BLaER1 treated with 17β-estradiol and CSF1 and Interleukin-3, amounts not matched to agents 10 nM and 100 nM (cell line): ENCODE data around the gene PCNX1.
A peak's percentile ranks its signal among the peaks of the same experiment; 100 is the strongest.
"Not testable (repeated sequence)": the region's sequence is repeated elsewhere in the genome, so short reads cannot be mapped to it uniquely, and the experiment has no call there.

Experiments
- H3K27ac ChIP-seq, 11 experiments: shearing (Covaris generic); formaldehyde crosslinking; 2 replicates each; pipeline ENCODE4 v1.8.1; 2022
- H3K27me3 ChIP-seq, 11 experiments: shearing (Covaris generic); formaldehyde crosslinking; 2 replicates each; pipeline ENCODE4 v1.8.1; 2022
- H3K36me3 ChIP-seq, 11 experiments: shearing (Covaris generic); formaldehyde crosslinking; 2 replicates each; pipeline ENCODE4 v1.8.1; 2022
- H3K4me1 ChIP-seq, 10 experiments: shearing (Covaris generic); formaldehyde crosslinking; 2 replicates each; pipeline ENCODE4 v1.8.1; 2022
- H3K4me2 ChIP-seq, 11 experiments: shearing (Covaris generic); formaldehyde crosslinking; 2 replicates each; pipeline ENCODE4 v1.8.1; 2022
- H3K4me3 ChIP-seq, 10 experiments: shearing (Covaris generic); formaldehyde crosslinking; 2 replicates each; pipeline ENCODE4 v1.8.1; 2022
- H3K9ac ChIP-seq, 11 experiments: shearing (Covaris generic); formaldehyde crosslinking; 2 replicates each; pipeline ENCODE4 v1.8.1; 2022
- H3K9me3 ChIP-seq, 11 experiments: shearing (Covaris generic); formaldehyde crosslinking; replicated peaks in 1 of 11; 2 replicates each; pipeline ENCODE4 v1.8.1; 2022
- H4K20me1 ChIP-seq, 11 experiments: shearing (Covaris generic); formaldehyde crosslinking; 2 replicates each; pipeline ENCODE4 v1.8.1; 2022
- Cebpa-rat ChIP-seq, 11 experiments: shearing (Covaris generic); IDR thresholded peaks; 2 replicates each; pipeline ENCODE4 v1.8.1; 2022

PCNX1 gene

GRCh38 chr14:71121001-71121400, 213.7 kb downstream of the PCNX1 start:
- Histone ChIP-seq H3K4me1 (peaks cover 18 to 34% (median 26%) of the 10 kb centered on the region in 10 experiments), H3K9me3 (peaks cover 0 to 28% (median 14%) of the 10 kb centered on the region in 11 experiments; a peak in 15 of 22 replicates), H3K4me2 (no peak overlapping the region), H3K4me3 (no peak overlapping the region), H3K36me3 (peaks cover 0 to 18% (median 9%) of the 10 kb centered on the region in 11 experiments; a peak in 7 of 22 replicates), H3K9ac (no peak overlapping the region), H4K20me1 (peaks cover 0 to 4% (median 0%) of the 10 kb centered on the region in 11 experiments; a peak in 1 of 22 replicates), H3K27ac (no peak overlapping the region), H3K27me3 (no peaks in the 10 kb centered on the region)
- no peak for TF ChIP-seq Cebpa-rat (IDR thresholded peaks at IDR 0.05)

- H3K27me3 ChIP-seq = no peaks in the 10 kb centered on the region
- H3K36me3 ChIP-seq = peaks cover 0 to 18% (median 9%) of the 10 kb centered on the region in 11 experiments; a peak in 7 of 22 replicates
- H3K9ac ChIP-seq = no peak overlapping the region
- H3K4me2 ChIP-seq = no peak overlapping the region
- no peak overlapping the region for H3K4me3 ChIP-seq
- peaks cover 0 to 28% (median 14%) of the 10 kb centered on the region in 11 experiments; a peak in 15 of 22 replicates for H3K9me3 ChIP-seq
- no peaks in the 10 kb centered on the region for H4K20me1 ChIP-seq
- H3K4me1 ChIP-seq = peaks cover 11 to 27% (median 19%) of the 10 kb centered on the region in 10 experiments
- no peak overlapping the region for H3K27ac ChIP-seq
- TF ChIP-seq Cebpa-rat (IDR thresholded peaks at IDR 0.05) = no peak
These were observed 214.5 kb downstream of the PCNX1 start for GRCh38 chr14:71121711-71122110.

- H3K36me3 ChIP-seq = peaks cover 0 to 15% (median 8%) of the 10 kb centered on the region in 11 experiments; a peak in 7 of 22 replicates
- no peak for TF ChIP-seq Cebpa-rat (IDR thresholded peaks at IDR 0.05)
- no peaks in the 10 kb centered on the region for H3K27me3 ChIP-seq
- no peak overlapping the region for H3K9ac ChIP-seq
- H4K20me1 ChIP-seq = no peaks in the 10 kb centered on the region
- no peak overlapping the region for H3K4me2 ChIP-seq
- no peak overlapping the region for H3K27ac ChIP-seq
- peaks cover 0 to 28% (median 14%) of the 10 kb centered on the region in 11 experiments; a peak in 15 of 22 replicates for H3K9me3 ChIP-seq
- H3K4me1 ChIP-seq = peaks cover 0 to 14% (median 8%) of the 10 kb centered on the region in 10 experiments; a peak in 16 of 20 replicates
- H3K4me3 ChIP-seq = no peak overlapping the region
These were observed 215.8 kb downstream of the PCNX1 start for GRCh38 chr14:71122866-71123565.

GRCh38 chr14:71123579-71124135, 216.4 kb downstream of the PCNX1 start:
- Histone ChIP-seq H3K27ac (no peak overlapping the region), H3K27me3 (no peaks in the 10 kb centered on the region), H3K4me2 (no peak overlapping the region), H3K9ac (no peak overlapping the region), H3K4me1 (peaks cover 0 to 9% (median 5%) of the 10 kb centered on the region in 10 experiments; a peak in 9 of 20 replicates), H3K9me3 (peaks cover 0 to 23% (median 14%) of the 10 kb centered on the region in 11 experiments; a peak in 15 of 22 replicates), H3K36me3 (peaks cover 0 to 9% (median 2%) of the 10 kb centered on the region in 11 experiments; a peak in 7 of 22 replicates), H4K20me1 (no peaks in the 10 kb centered on the region), H3K4me3 (no peak overlapping the region)
- no peak for TF ChIP-seq Cebpa-rat (IDR thresholded peaks at IDR 0.05)

GRCh38 chr14:71129716-71130490, 222.6 kb downstream of the PCNX1 start:
- H3K36me3 ChIP-seq, H3K4me3 ChIP-seq, H3K27me3 ChIP-seq, H4K20me1 ChIP-seq, H3K9ac ChIP-seq: not testable (repeated sequence)
- Histone ChIP-seq H3K4me1 (peaks cover 0 to 18% (median 6%) of the 10 kb centered on the region in 10 experiments; a peak in 10 of 20 replicates), H3K9me3 (peaks cover 0 to 12% (median 4%) of the 10 kb centered on the region in 11 experiments; a peak in 13 of 22 replicates), H3K4me2 (peak overlapping the region in 5 of 11 experiments; percentile 51 to 59 (median 55); a peak in 10 of 22 replicates), H3K27ac (peak overlapping the region in 4 of 11 experiments; percentile 15 to 48 (median 36); a peak in 4 of 22 replicates)

- Histone ChIP-seq H3K4me1 (peaks cover 0 to 18% (median 6%) of the 10 kb centered on the region in 10 experiments; a peak in 10 of 20 replicates), H3K27me3 (no peaks in the 10 kb centered on the region), H3K9ac (no peak overlapping the region), H4K20me1 (no peaks in the 10 kb centered on the region), H3K4me3 (no peak overlapping the region), H3K36me3 (no peaks in the 10 kb centered on the region), H3K9me3 (0 out of 22 replicates have a peak, but pooled peaks cover 0 to 8% (median 0%) of the 10 kb centered on the region in 11 experiments), H3K27ac (peak overlapping the region in 4 of 11 experiments; percentile 15 to 56 (median 36); a peak in 4 of 22 replicates), H3K4me2 (peak overlapping the region in 5 of 11 experiments; percentile 51 to 59 (median 55); a peak in 10 of 22 replicates)
- no peak for TF ChIP-seq Cebpa-rat (IDR thresholded peaks at IDR 0.05)
These were observed 223.4 kb downstream of the PCNX1 start for GRCh38 chr14:71130491-71131179.

GRCh38 chr14:71133296-71133695, 226.0 kb downstream of the PCNX1 start:
- H3K27ac ChIP-seq = no peak overlapping the region
- H3K4me2 ChIP-seq = no peak overlapping the region
- no peak overlapping the region for H3K4me3 ChIP-seq
- H3K27me3 ChIP-seq = no peaks in the 10 kb centered on the region
- peaks cover 0 to 24% (median 12%) of the 10 kb centered on the region in 11 experiments; a peak in 16 of 22 replicates for H3K9me3 ChIP-seq
- TF ChIP-seq Cebpa-rat (IDR thresholded peaks at IDR 0.05) = no peak
- peaks cover 0 to 6% (median 0%) of the 10 kb centered on the region in 11 experiments; a peak in 2 of 22 replicates for H3K36me3 ChIP-seq
- H3K4me1 ChIP-seq = peaks cover 0 to 26% (median 12%) of the 10 kb centered on the region in 10 experiments; a peak in 13 of 20 replicates
- no peak overlapping the region for H3K9ac ChIP-seq
- H4K20me1 ChIP-seq = no peaks in the 10 kb centered on the region

GRCh38 chr14:71135496-71135895, 228.2 kb downstream of the PCNX1 start:
- H3K4me1 ChIP-seq = peaks cover 6 to 41% (median 32%) of the 10 kb centered on the region in 10 experiments
- no peaks in the 10 kb centered on the region for H3K27me3 ChIP-seq
- H3K9ac ChIP-seq = no peak overlapping the region
- H4K20me1 ChIP-seq = no peaks in the 10 kb centered on the region
- no peak overlapping the region for H3K4me2 ChIP-seq
- no peak for TF ChIP-seq Cebpa-rat (IDR thresholded peaks at IDR 0.05)
- peaks cover 0 to 24% (median 12%) of the 10 kb centered on the region in 11 experiments; a peak in 16 of 22 replicates for H3K9me3 ChIP-seq
- H3K36me3 ChIP-seq = peaks cover 0 to 6% (median 0%) of the 10 kb centered on the region in 11 experiments; a peak in 2 of 22 replicates
- no peak overlapping the region for H3K4me3 ChIP-seq
- H3K27ac ChIP-seq = no peak overlapping the region
